Activated naive CD4-positive, alpha-beta T cell treated with anti-CD3 and anti-CD28 coated beads for 36 hours (primary cell): ENCODE results near the gene CELSR1. TPM values are rescaled to one million over a fixed set of nuclear protein-coding genes. Genes with fewer than 3 reads are reported as not detected.

Experiments
- CTCF ChIA-PET: fragments of 350-600 bp; sonication (Branson Sonifier 250); formaldehyde crosslinking; loops from one replicate; lab custom pipeline; 2021; ENCODE audit warnings: antibody characterized with exemption; lab: Charles Lee
- DNase-seq: peaks from one replicate; pipeline ENCODE4 v3.0.0-alpha.2; 2020
- H3K27ac Mint-ChIP-seq: one replicate; pipeline ENCODE4 v1.8.0; 2021; ENCODE audit warnings: mild to moderate bottlenecking, mixed read lengths
- H3K27me3 Mint-ChIP-seq: one replicate; pipeline ENCODE4 v1.8.0; 2021; ENCODE audit warnings: low read depth, mixed read lengths
- H3K36me3 Mint-ChIP-seq: one replicate; pipeline ENCODE4 v1.8.0; 2021; ENCODE audit warnings: low read depth, mixed read lengths
- H3K4me1 Mint-ChIP-seq: one replicate; pipeline ENCODE4 v1.8.0; 2021; ENCODE audit warnings: low read depth, mixed read lengths
- H3K4me3 Mint-ChIP-seq: one replicate; pipeline ENCODE4 v1.8.0; 2021; ENCODE audit warnings: mild to moderate bottlenecking, moderate library complexity, mixed read lengths
- H3K9me3 Mint-ChIP-seq: one replicate; pipeline ENCODE4 v1.8.0; 2021; ENCODE audit warnings: mixed read lengths
- intact Hi-C: fragments of 100-400 bp; cut with micrococcal nuclease; formaldehyde crosslinking; loops from one replicate; pipeline ENCODE4 v1.15.1; 2023
- total RNA-seq, 2 experiments: library from RNA; stranded (reverse); gene quantifications; one replicate each; pipeline ENCODE4 v1.2.3, GENCODE V29; 2021

CELSR1 gene
- total RNA-seq: under 1 TPM; 0.17 to 0.25 TPM

GRCh38 chr22:46537225-46537945 is at the start of gene CELSR1:
Gene CELSR1, minus strand, starts transcription at chr22:46537620. Its CDS starts 450 bp downstream, at chr22:46537170.
- Mint-ChIP-seq H3K27ac (no peak within 1 kb of the TSS), H3K36me3 (no peaks in the 10 kb centered on the region), H3K4me1 (peaks cover 8% of the 10 kb centered on the region), H3K4me3 (peak within 1 kb of the TSS; percentile 21), H3K9me3 (no peaks in the 10 kb centered on the region), H3K27me3 (peaks cover 35% of the 10 kb centered on the region)
- peak; percentile 14 for DNase-seq
- intact Hi-C loops: no loop called here
- CTCF ChIA-PET: interaction anchor here (1.3 to 6.1 kb wide), 2 partner anchors 170 to 416 kb away, joined by 7 to 57 read pairs; no protein-coding TSS in a partner anchor

GRCh38 chr22:46587061-46587460 is 49.6 kb upstream of the CELSR1 start:
- no peaks in the 10 kb centered on the region for H3K9me3 Mint-ChIP-seq
- CTCF ChIA-PET: no interaction called here
- peaks cover 18% of the 10 kb centered on the region for H3K4me1 Mint-ChIP-seq
- no peaks in the 10 kb centered on the region for H3K36me3 Mint-ChIP-seq
- intact Hi-C loops: loop anchor here (5.0 kb wide), 1 partner anchor 85 kb away; no protein-coding TSS in a partner anchor
- H3K27ac Mint-ChIP-seq: no peak overlapping the region
- H3K27me3 Mint-ChIP-seq: no peaks in the 10 kb centered on the region
- no peak overlapping the region for H3K4me3 Mint-ChIP-seq
- DNase-seq: no peak

- Mint-ChIP-seq H3K4me3 (no peak overlapping the region), H3K9me3 (no peaks in the 10 kb centered on the region)
- no peak for DNase-seq
Measured at GRCh38 chr22:46586531-46587011, 49.2 kb upstream of the CELSR1 start.

GRCh38 chr22:46586123-46586519 is 48.7 kb upstream of the CELSR1 start:
- Mint-ChIP-seq H3K4me1 (peaks cover 18% of the 10 kb centered on the region), H3K4me3 (no peak overlapping the region), H3K27me3 (no peaks in the 10 kb centered on the region), H3K9me3 (no peaks in the 10 kb centered on the region), H3K27ac (no peak overlapping the region), H3K36me3 (no peaks in the 10 kb centered on the region)
- CTCF ChIA-PET: no interaction called here
- intact Hi-C loops: loop anchor here (5.0 kb wide), 1 partner anchor 86 kb away; no protein-coding TSS in a partner anchor
- DNase-seq: no peak

More at GRCh38 chr22:46586531-46587011, 49.2 kb upstream of the CELSR1 start:
- intact Hi-C loops: loop anchor here (5.0 kb wide), 1 partner anchor 86 kb away; no protein-coding TSS in a partner anchor
- Mint-ChIP-seq H3K27ac (no peak overlapping the region), H3K27me3 (no peaks in the 10 kb centered on the region), H3K36me3 (no peaks in the 10 kb centered on the region), H3K4me1 (peaks cover 15% of the 10 kb centered on the region)
- CTCF ChIA-PET: no interaction called here

GRCh38 chr22:46585340-46586122 is 48.1 kb upstream of the CELSR1 start:
- no peaks in the 10 kb centered on the region for H3K27me3 Mint-ChIP-seq
- H3K27ac Mint-ChIP-seq: no peak overlapping the region
- no peaks in the 10 kb centered on the region for H3K9me3 Mint-ChIP-seq
- no peak for DNase-seq
- no peaks in the 10 kb centered on the region for H3K36me3 Mint-ChIP-seq
- intact Hi-C loops: loop anchor here (5.0 kb wide), 1 partner anchor 87 kb away; no protein-coding TSS in a partner anchor
- CTCF ChIA-PET: no interaction called here
- H3K4me1 Mint-ChIP-seq: peaks cover 17% of the 10 kb centered on the region
- no peak overlapping the region for H3K4me3 Mint-ChIP-seq

- DNase-seq: no peak
- H3K27ac Mint-ChIP-seq: no peak overlapping the region
- no peaks in the 10 kb centered on the region for H3K27me3 Mint-ChIP-seq
- intact Hi-C loops: no loop called here
- H3K9me3 Mint-ChIP-seq: no peaks in the 10 kb centered on the region
- H3K4me1 Mint-ChIP-seq: peaks cover 17% of the 10 kb centered on the region
- H3K4me3 Mint-ChIP-seq: no peak overlapping the region
- CTCF ChIA-PET: no interaction called here
- H3K36me3 Mint-ChIP-seq: no peaks in the 10 kb centered on the region
Measured at GRCh38 chr22:46584081-46584921, 46.9 kb upstream of the CELSR1 start.

- Mint-ChIP-seq H3K36me3 (no peaks in the 10 kb centered on the region), H3K4me3 (no peak overlapping the region), H3K4me1 (peaks cover 23% of the 10 kb centered on the region), H3K27me3 (no peaks in the 10 kb centered on the region), H3K9me3 (no peaks in the 10 kb centered on the region), H3K27ac (no peak overlapping the region)
- DNase-seq: no peak
- intact Hi-C loops: no loop called here
- CTCF ChIA-PET: no interaction called here
Measured at GRCh38 chr22:46583571-46583970, 46.2 kb upstream of the CELSR1 start.

GRCh38 chr22:46582281-46582933 is 45.0 kb upstream of the CELSR1 start:
- Mint-ChIP-seq H3K36me3 (no peaks in the 10 kb centered on the region), H3K4me3 (no peak overlapping the region), H3K4me1 (peaks cover 28% of the 10 kb centered on the region), H3K9me3 (no peaks in the 10 kb centered on the region), H3K27me3 (no peaks in the 10 kb centered on the region), H3K27ac (no peak overlapping the region)
- intact Hi-C loops: no loop called here
- no peak for DNase-seq
- CTCF ChIA-PET: no interaction called here

- intact Hi-C loops: no loop called here
- H3K9me3 Mint-ChIP-seq: no peaks in the 10 kb centered on the region
- DNase-seq: no peak
- H3K27me3 Mint-ChIP-seq: no peaks in the 10 kb centered on the region
- H3K27ac Mint-ChIP-seq: no peak overlapping the region
- CTCF ChIA-PET: no interaction called here
- H3K4me1 Mint-ChIP-seq: peaks cover 20% of the 10 kb centered on the region
- no peaks in the 10 kb centered on the region for H3K36me3 Mint-ChIP-seq
- no peak overlapping the region for H3K4me3 Mint-ChIP-seq
Measured at GRCh38 chr22:46581538-46582244, 44.3 kb upstream of the CELSR1 start.

GRCh38 chr22:46580940-46581537 is 43.6 kb upstream of the CELSR1 start:
- no peaks in the 10 kb centered on the region for H3K27me3 Mint-ChIP-seq
- no peak overlapping the region for H3K27ac Mint-ChIP-seq
- CTCF ChIA-PET: no interaction called here
- peaks cover 21% of the 10 kb centered on the region for H3K4me1 Mint-ChIP-seq
- no peaks in the 10 kb centered on the region for H3K9me3 Mint-ChIP-seq
- H3K36me3 Mint-ChIP-seq: no peaks in the 10 kb centered on the region
- no peak for DNase-seq
- H3K4me3 Mint-ChIP-seq: no peak overlapping the region
- intact Hi-C loops: no loop called here
